Measurements from ENCODE around the gene SPTB.

SPTB gene

DNA sequence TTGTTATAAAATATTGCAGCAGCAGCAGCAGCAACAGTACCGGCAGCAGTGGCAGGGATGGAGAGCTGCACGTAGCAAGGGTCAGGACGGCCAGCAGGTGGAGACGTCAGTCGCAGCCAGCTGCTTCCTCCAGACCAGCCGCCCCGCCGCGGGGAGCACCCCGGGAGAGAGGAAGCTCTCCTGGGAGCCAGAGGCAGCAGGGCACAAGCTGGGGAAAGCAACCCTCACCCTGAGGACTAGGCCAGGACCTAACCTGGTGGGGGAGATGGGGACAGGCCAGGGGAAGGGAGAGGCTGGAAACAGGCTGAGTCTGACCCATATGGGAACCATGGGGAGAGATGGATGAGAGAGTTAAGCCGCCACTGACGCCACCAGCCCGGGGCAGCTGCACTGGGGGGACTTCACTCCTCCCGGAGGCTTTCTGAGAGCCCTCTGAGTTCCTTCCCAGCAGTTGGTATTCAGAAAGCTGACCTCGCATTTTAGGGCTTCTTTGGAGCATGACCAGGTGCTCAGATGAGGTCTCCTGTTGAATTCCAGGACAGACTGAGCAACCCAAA lies 56.3 kb downstream of the SPTB start:
- peak; percentile 94 for ATAC-seq (ENCODE audit: insufficient read depth, low read depth)
- Histone ChIP-seq H3K4me2 (ENCODE audit: insufficient read depth, low read length) (no peak overlapping the region), H3K9ac (ENCODE audit: low read depth, low read length) (no peak overlapping the region)

DNA sequence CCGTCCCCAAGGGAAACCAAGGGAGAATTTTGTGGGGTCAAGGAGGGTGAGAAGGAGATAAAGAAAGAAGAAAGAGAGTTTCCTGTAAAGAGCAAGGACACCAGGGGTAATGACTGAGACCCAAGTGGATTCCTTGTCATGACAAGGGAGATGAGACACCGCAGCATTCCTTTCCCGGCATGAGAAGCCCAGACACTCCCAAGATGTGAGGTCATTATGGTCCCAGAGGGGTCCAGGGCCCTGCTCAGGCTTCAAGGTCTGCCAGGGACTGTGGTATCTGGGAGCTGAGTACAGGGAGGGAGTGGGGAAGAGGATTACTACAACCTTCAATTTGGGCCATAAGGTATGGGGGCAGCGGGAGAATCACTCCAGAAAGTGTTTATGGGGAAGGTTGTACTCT lies 58.1 kb downstream of the SPTB start:
- DNase-seq (no peak), ATAC-seq (ENCODE audit: insufficient read depth, low read depth) (no peak)
- Histone ChIP-seq H3K4me3 (ENCODE audit: low read depth in 1 of 2, low read length in 2 of 2) (no peak overlapping the region), H3K9me3 (ENCODE audit: insufficient read depth, low read length, severe bottlenecking) (no peaks in the 10 kb centered on the region), H3K4me1 (ENCODE audit: insufficient read depth, low read length) (no peaks in the 10 kb centered on the region), H3K27ac (ENCODE audit: low read length) (no peak overlapping the region), H2AFZ (ENCODE audit: low read depth, low read length) (no peak overlapping the region), H3K4me2 (ENCODE audit: insufficient read depth, low read length) (no peak overlapping the region), H3K79me2 (ENCODE audit: insufficient read depth, low read length) (no peaks in the 10 kb centered on the region), H3K36me3 (ENCODE audit: insufficient read depth, low read length) (no peaks in the 10 kb centered on the region), H3K27me3 (ENCODE audit: insufficient read depth, low read length, poor library complexity) (peaks cover 48% of the 10 kb centered on the region), H4K20me1 (ENCODE audit: insufficient read depth, low read length) (peaks cover 5% of the 10 kb centered on the region), H3K9ac (ENCODE audit: low read depth, low read length) (no peak overlapping the region)
- TF ChIP-seq EZH2 (IDR thresholded peaks at IDR 0.05; ENCODE audit: borderline replicate concordance, low read depth, low read length, severe bottlenecking): no peak
- TF ChIP-seq, protein P1, sequence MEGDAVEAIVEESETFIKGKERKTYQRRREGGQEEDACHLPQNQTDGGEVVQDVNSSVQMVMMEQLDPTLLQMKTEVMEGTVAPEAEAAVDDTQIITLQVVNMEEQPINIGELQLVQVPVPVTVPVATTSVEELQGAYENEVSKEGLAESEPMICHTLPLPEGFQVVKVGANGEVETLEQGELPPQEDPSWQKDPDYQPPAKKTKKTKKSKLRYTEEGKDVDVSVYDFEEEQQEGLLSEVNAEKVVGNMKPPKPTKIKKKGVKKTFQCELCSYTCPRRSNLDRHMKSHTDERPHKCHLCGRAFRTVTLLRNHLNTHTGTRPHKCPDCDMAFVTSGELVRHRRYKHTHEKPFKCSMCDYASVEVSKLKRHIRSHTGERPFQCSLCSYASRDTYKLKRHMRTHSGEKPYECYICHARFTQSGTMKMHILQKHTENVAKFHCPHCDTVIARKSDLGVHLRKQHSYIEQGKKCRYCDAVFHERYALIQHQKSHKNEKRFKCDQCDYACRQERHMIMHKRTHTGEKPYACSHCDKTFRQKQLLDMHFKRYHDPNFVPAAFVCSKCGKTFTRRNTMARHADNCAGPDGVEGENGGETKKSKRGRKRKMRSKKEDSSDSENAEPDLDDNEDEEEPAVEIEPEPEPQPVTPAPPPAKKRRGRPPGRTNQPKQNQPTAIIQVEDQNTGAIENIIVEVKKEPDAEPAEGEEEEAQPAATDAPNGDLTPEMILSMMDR (IDR thresholded peaks at IDR 0.05; ENCODE audit: borderline replicate concordance, extremely low read depth, low read length, poor library complexity, severe bottlenecking): no peak

More for the DNA sequence above, 56.3 kb downstream of the SPTB start:
- Histone ChIP-seq H4K20me1 (ENCODE audit: insufficient read depth, low read length) (peaks cover 2% of the 10 kb centered on the region), H3K9me3 (ENCODE audit: insufficient read depth, low read length, severe bottlenecking) (no peaks in the 10 kb centered on the region), H2AFZ (ENCODE audit: low read depth, low read length) (no peak overlapping the region), H3K4me1 (ENCODE audit: insufficient read depth, low read length) (no peaks in the 10 kb centered on the region), H3K36me3 (ENCODE audit: insufficient read depth, low read length) (no peaks in the 10 kb centered on the region), H3K4me3 (ENCODE audit: low read depth in 1 of 2, low read length in 2 of 2) (no peak overlapping the region), H3K27ac (ENCODE audit: low read length) (no peak overlapping the region), H3K27me3 (ENCODE audit: insufficient read depth, low read length, poor library complexity) (peaks cover 43% of the 10 kb centered on the region), H3K79me2 (ENCODE audit: insufficient read depth, low read length) (no peaks in the 10 kb centered on the region)
- no peak for TF ChIP-seq EZH2 (IDR thresholded peaks at IDR 0.05; ENCODE audit: borderline replicate concordance, low read depth, low read length, severe bottlenecking)
- TF ChIP-seq, protein P1 (IDR thresholded peaks at IDR 0.05; ENCODE audit: borderline replicate concordance, extremely low read depth, low read length, poor library complexity, severe bottlenecking): peak; percentile 69
- DNase-seq: peak; percentile 60

- no peak for DNase-seq
- no peak overlapping the region for H3K27ac ChIP-seq (ENCODE audit: low read length)
- H3K27me3 ChIP-seq (ENCODE audit: insufficient read depth, low read length, poor library complexity): peaks cover 52% of the 10 kb centered on the region
- H4K20me1 ChIP-seq (ENCODE audit: insufficient read depth, low read length): peaks cover 5% of the 10 kb centered on the region
- H3K9ac ChIP-seq (ENCODE audit: low read depth, low read length): no peak overlapping the region
- TF ChIP-seq, protein P1 (IDR thresholded peaks at IDR 0.05; ENCODE audit: borderline replicate concordance, extremely low read depth, low read length, poor library complexity, severe bottlenecking): no peak
- H3K4me3 ChIP-seq (ENCODE audit: low read depth in 1 of 2, low read length in 2 of 2): no peak overlapping the region
- no peak overlapping the region for H3K4me2 ChIP-seq (ENCODE audit: insufficient read depth, low read length)
- H3K36me3 ChIP-seq (ENCODE audit: insufficient read depth, low read length): no peaks in the 10 kb centered on the region
- no peaks in the 10 kb centered on the region for H3K9me3 ChIP-seq (ENCODE audit: insufficient read depth, low read length, severe bottlenecking)
- ATAC-seq (ENCODE audit: insufficient read depth, low read depth): no peak
- H3K79me2 ChIP-seq (ENCODE audit: insufficient read depth, low read length): no peaks in the 10 kb centered on the region
- no peak overlapping the region for H2AFZ ChIP-seq (ENCODE audit: low read depth, low read length)
- H3K4me1 ChIP-seq (ENCODE audit: insufficient read depth, low read length): no peaks in the 10 kb centered on the region
These were observed 61.6 kb downstream of the SPTB start for GRCh38 chr14:64818151-64818550.

GRCh38 chr14:64817631-64818030 lies 62.1 kb downstream of the SPTB start:
- Histone ChIP-seq H3K79me2 (ENCODE audit: insufficient read depth, low read length) (no peaks in the 10 kb centered on the region), H2AFZ (ENCODE audit: low read depth, low read length) (no peak overlapping the region), H3K4me1 (ENCODE audit: insufficient read depth, low read length) (no peaks in the 10 kb centered on the region), H3K4me3 (ENCODE audit: low read depth in 1 of 2, low read length in 2 of 2) (no peak overlapping the region), H3K9me3 (ENCODE audit: insufficient read depth, low read length, severe bottlenecking) (no peaks in the 10 kb centered on the region), H3K27me3 (ENCODE audit: insufficient read depth, low read length, poor library complexity) (peaks cover 52% of the 10 kb centered on the region), H4K20me1 (ENCODE audit: insufficient read depth, low read length) (peaks cover 5% of the 10 kb centered on the region), H3K36me3 (ENCODE audit: insufficient read depth, low read length) (no peaks in the 10 kb centered on the region), H3K27ac (ENCODE audit: low read length) (no peak overlapping the region), H3K4me2 (ENCODE audit: insufficient read depth, low read length) (no peak overlapping the region), H3K9ac (ENCODE audit: low read depth, low read length) (no peak overlapping the region)
- ATAC-seq (ENCODE audit: insufficient read depth, low read depth) (no peak), DNase-seq (no peak)
- TF ChIP-seq, protein P1 (IDR thresholded peaks at IDR 0.05; ENCODE audit: borderline replicate concordance, extremely low read depth, low read length, poor library complexity, severe bottlenecking): no peak
- no peak for TF ChIP-seq EZH2 (IDR thresholded peaks at IDR 0.05; ENCODE audit: borderline replicate concordance, low read depth, low read length, severe bottlenecking)

All from DND-41 (cell line).